GM19240 (cell line): ENCODE results near the gene AKAP8L.
"Not testable (repeated sequence)": the region's sequence is repeated elsewhere in the genome, so short reads cannot be mapped to it uniquely, and the experiment has no call there.

ENCODE experiments used
- DNase-seq: peaks from one replicate; pipeline ENCODE4 v3.0.0; 2011; ENCODE audit warnings: low spot score; ENCODE audit not compliant: insufficient read length

Gene AKAP8L

GRCh38 chr19:15390814-15391213 is 28.0 kb downstream of the AKAP8L start:
- no peak for DNase-seq

GRCh38 chr19:15381864-15382263 is 36.9 kb downstream of the AKAP8L start:
- no peak for DNase-seq

- DNase-seq, result no peak
Measured at GRCh38 chr19:15381429-15381828, 37.4 kb downstream of the AKAP8L start.

GRCh38 chr19:15379999-15380647 is 38.7 kb downstream of the AKAP8L start:
- no peak for DNase-seq

- DNase-seq, result peak; percentile 95
Measured at GRCh38 chr19:15379083-15379998, 39.4 kb downstream of the AKAP8L start, which contains the start of gene AKAP8. AKAP8 (minus strand) TSS chr19:15379787; CDS start chr19:15379731, 56 bp downstream.

- peak; percentile 74 for DNase-seq
Measured at GRCh38 chr19:15378534-15379082, 40.2 kb downstream of the AKAP8L start.

- DNase-seq, result no peak
Measured at GRCh38 chr19:15374796-15375440, 43.9 kb downstream of the AKAP8L start.

GRCh38 chr19:15374105-15374651 is 44.6 kb downstream of the AKAP8L start:
- DNase-seq, result no peak

GRCh38 chr19:15373644-15374043 is 45.1 kb downstream of the AKAP8L start:
- DNase-seq, result no peak

- DNase-seq, result no peak
Measured at GRCh38 chr19:15372891-15373301, 45.9 kb downstream of the AKAP8L start.

- DNase-seq, result no peak
Measured at GRCh38 chr19:15372470-15372869, 46.3 kb downstream of the AKAP8L start.

GRCh38 chr19:15371786-15372380 is 46.9 kb downstream of the AKAP8L start:
- no peak for DNase-seq

GRCh38 chr19:15371119-15371518 is 47.7 kb downstream of the AKAP8L start:
- no peak for DNase-seq

GRCh38 chr19:15369594-15369891 is 49.2 kb downstream of the AKAP8L start:
- DNase-seq, result no peak

- no peak for DNase-seq
Measured at GRCh38 chr19:15368798-15369593, 49.8 kb downstream of the AKAP8L start.

GRCh38 chr19:15368051-15368632 is 50.6 kb downstream of the AKAP8L start:
- DNase-seq, result no peak

- no peak for DNase-seq
Measured at GRCh38 chr19:15367439-15367838, 51.3 kb downstream of the AKAP8L start.

GRCh38 chr19:15365264-15365663 is 53.5 kb downstream of the AKAP8L start:
- DNase-seq, result no peak

GRCh38 chr19:15363791-15364190 is 55.0 kb downstream of the AKAP8L start:
- DNase-seq, result not testable (repeated sequence)

- not testable (repeated sequence) for DNase-seq
Measured at GRCh38 chr19:15363048-15363447, 55.7 kb downstream of the AKAP8L start.
